OCI-LY1 (cell line): ENCODE data around the gene NPVF.

Experiments
- CTCF ChIP-seq: fragments of 200-600 bp; sonication (generic), shearing (Covaris generic); IDR thresholded peaks from 2 replicates; pipeline ENCODE4 v1.5.1; 2017; ENCODE audit warnings: mild to moderate bottlenecking, antibody characterized with exemption, low read length, moderate library complexity, mixed read lengths
- EZH2 ChIP-seq: fragments of 200-600 bp; sonication (generic), shearing (Covaris generic); IDR thresholded peaks from 2 replicates; pipeline ENCODE4 v1.8.0; 2017; ENCODE audit warnings: borderline replicate concordance, mixed run types, mild to moderate bottlenecking, antibody characterized with exemption, low read length, moderate library complexity, mixed read lengths

- TF ChIP-seq EZH2, result no peak
- peak; percentile 95 for TF ChIP-seq CTCF
Observed at GRCh38 chr7:25259487-25260243, 31.4 kb upstream of the NPVF start.
